H9 (cell line): ENCODE measurements around the gene SPECC1. TPM values are rescaled to one million over a fixed set of nuclear protein-coding genes. Genes with fewer than 3 reads are reported as not detected.

Experiments used
- DNase-seq: peaks from one replicate; pipeline ENCODE4 v3.0.0-alpha.2; 2017
- H2AFZ ChIP-seq: one replicate; pipeline ENCODE4 v1.6.1; 2013; ENCODE audit warnings: mild to moderate bottlenecking, low read length, control low read depth, moderate library complexity
- H2AK5ac ChIP-seq: 2 replicates; pipeline ENCODE4 v1.6.1; 2013; ENCODE audit warnings: low read length, control low read depth, mixed read lengths; ENCODE audit not compliant: insufficient read length
- H2BK120ac ChIP-seq: one replicate; pipeline ENCODE4 v1.6.1; 2013; ENCODE audit warnings: low read depth, mild to moderate bottlenecking, low read length, control low read depth, inconsistent platforms; ENCODE audit not compliant: poor library complexity, severe bottlenecking
- H2BK12ac ChIP-seq: 2 replicates; pipeline ENCODE4 v1.6.1; 2013; ENCODE audit warnings: low read length, control low read depth, mixed read lengths, low read depth; ENCODE audit not compliant: insufficient read length
- H2BK15ac ChIP-seq: 2 replicates; pipeline ENCODE4 v1.6.1; 2013; ENCODE audit warnings: low read depth, low read length, control low read depth
- H2BK20ac ChIP-seq: one replicate; pipeline ENCODE4 v1.6.1; 2013; ENCODE audit warnings: low read depth, mild to moderate bottlenecking, low read length, control low read depth, inconsistent platforms; ENCODE audit not compliant: poor library complexity, severe bottlenecking
- H2BK5ac ChIP-seq: 2 replicates; pipeline ENCODE4 v1.6.1; 2013; ENCODE audit warnings: low read length, control low read depth, mixed read lengths; ENCODE audit not compliant: insufficient read length
- H3K14ac ChIP-seq: 2 replicates; pipeline ENCODE4 v1.6.1; 2013; ENCODE audit warnings: low read length, control low read depth; ENCODE audit not compliant: insufficient read depth
- H3K18ac ChIP-seq: 2 replicates; pipeline ENCODE4 v1.6.1; 2013; ENCODE audit warnings: low read depth, mild to moderate bottlenecking, mixed read lengths, low read length, control low read depth; ENCODE audit not compliant: insufficient read length
- H3K23ac ChIP-seq: 2 replicates; pipeline ENCODE4 v1.6.1; 2013; ENCODE audit warnings: low read length, control low read depth, mixed read lengths, low read depth; ENCODE audit not compliant: insufficient read length
- H3K23me2 ChIP-seq: 2 replicates; pipeline ENCODE4 v1.6.1; 2013; ENCODE audit warnings: low read depth, mild to moderate bottlenecking, mixed read lengths, low read length, control low read depth; ENCODE audit not compliant: insufficient read length, poor library complexity, severe bottlenecking
- H3K27ac ChIP-seq: 2 replicates; pipeline ENCODE4 v1.5.1; 2013; ENCODE audit warnings: low read length, control low read depth, mixed read lengths, low read depth; ENCODE audit not compliant: insufficient read length
- H3K27me3 ChIP-seq: 2 replicates; pipeline ENCODE4 v1.6.1; 2013; ENCODE audit warnings: low read length, control low read depth, inconsistent platforms; ENCODE audit not compliant: insufficient read depth
- H3K4ac ChIP-seq: 2 replicates; pipeline ENCODE4 v1.6.1; 2013; ENCODE audit warnings: low read depth, mild to moderate bottlenecking, control low read depth, inconsistent platforms, low read length, moderate library complexity
- H3K4me1 ChIP-seq: 2 replicates; pipeline ENCODE4 v1.6.1; 2013; ENCODE audit warnings: low read length, control low read depth, inconsistent platforms; ENCODE audit not compliant: insufficient read depth
- H3K4me2 ChIP-seq: 2 replicates; pipeline ENCODE4 v1.6.1; 2013; ENCODE audit warnings: low read length, control low read depth, mixed read lengths; ENCODE audit not compliant: insufficient read length, insufficient read depth
- H3K56ac ChIP-seq: 2 replicates; pipeline ENCODE4 v1.6.1; 2013; ENCODE audit warnings: low read depth, mild to moderate bottlenecking, mixed read lengths, low read length, control low read depth; ENCODE audit not compliant: insufficient read length
- H3K79me1 ChIP-seq: 2 replicates; pipeline ENCODE4 v1.6.1; 2013; ENCODE audit warnings: low read depth, mild to moderate bottlenecking, moderate library complexity, low read length, control low read depth, inconsistent platforms; ENCODE audit not compliant: insufficient read depth, poor library complexity, severe bottlenecking
- H3K79me2 ChIP-seq: 2 replicates; pipeline ENCODE4 v1.6.1; 2013; ENCODE audit warnings: low read length, control low read depth, inconsistent platforms; ENCODE audit not compliant: insufficient read depth
- H3K9ac ChIP-seq: 2 replicates; pipeline ENCODE4 v1.6.1; 2013; ENCODE audit warnings: low read length, control low read depth, mixed read lengths; ENCODE audit not compliant: insufficient read length; ENCODE audit errors: extremely low read depth
- H3K9me3 ChIP-seq: one replicate; pipeline ENCODE4 v1.6.1; 2013; ENCODE audit warnings: low read depth, low read length, inconsistent platforms; ENCODE audit not compliant: control insufficient read depth
- H3T11ph ChIP-seq: one replicate; pipeline ENCODE4 v1.6.1; 2013; ENCODE audit warnings: mild to moderate bottlenecking, low read length, control low read depth, inconsistent platforms
- H4K20me1 ChIP-seq: one replicate; pipeline ENCODE4 v1.6.1; 2013; ENCODE audit not compliant: control insufficient read depth, insufficient read length, insufficient read depth
- H4K5ac ChIP-seq: 2 replicates; pipeline ENCODE4 v1.6.1; 2013; ENCODE audit warnings: low read depth, mild to moderate bottlenecking, mixed read lengths, low read length, control low read depth; ENCODE audit not compliant: insufficient read length
- H4K8ac ChIP-seq: replicated peaks from 2 replicates; pipeline ENCODE4 v1.6.1; 2013; ENCODE audit warnings: low read length, control low read depth, mixed read lengths, low read depth; ENCODE audit not compliant: insufficient read length
- H4K91ac ChIP-seq: 2 replicates; pipeline ENCODE4 v1.6.1; 2013; ENCODE audit warnings: low read depth, mild to moderate bottlenecking, moderate library complexity, mixed read lengths, low read length, control low read depth; ENCODE audit not compliant: insufficient read length
- H3K27ac Mint-ChIP-seq, 3 experiments: 2 replicates in 2 of 3; 3 replicates in 1 of 3; pipeline ENCODE4 v1.8.0; 2020 to 2021; ENCODE audit warnings: mixed read lengths in 3 of 3, mild to moderate bottlenecking in 1 of 3, moderate library complexity in 1 of 3
- H3K27me3 Mint-ChIP-seq: 2 replicates; pipeline ENCODE4 v1.8.0; 2021; ENCODE audit warnings: low read depth, mild to moderate bottlenecking, moderate library complexity, mixed read lengths
- H3K36me3 Mint-ChIP-seq, 3 experiments: 2 replicates in 2 of 3; 3 replicates in 1 of 3; pipeline ENCODE4 v1.8.0; 2020 to 2021; ENCODE audit warnings: low read depth in 3 of 3, mixed read lengths in 3 of 3; ENCODE audit not compliant: insufficient read depth in 1 of 3
- H3K4me1 Mint-ChIP-seq, 2 experiments: 2 replicates each; pipeline ENCODE4 v1.8.0; 2020; ENCODE audit warnings: mixed read lengths in 2 of 2
- H3K4me3 Mint-ChIP-seq, 2 experiments: 2 replicates in 1 of 2; 3 replicates in 1 of 2; pipeline ENCODE4 v1.8.0; 2020 to 2021; ENCODE audit warnings: mild to moderate bottlenecking in 2 of 2, mixed read lengths in 2 of 2, moderate library complexity in 1 of 2
- H3K9me3 Mint-ChIP-seq, 2 experiments: 2 replicates in 1 of 2; 3 replicates in 1 of 2; pipeline ENCODE4 v1.8.0; 2020; ENCODE audit warnings: mild to moderate bottlenecking in 2 of 2, mixed read lengths in 2 of 2, moderate library complexity in 1 of 2
- CTCF ChIP-seq: fragments of 200-600 bp; sonication (generic); conservative IDR thresholded peaks from 3 replicates; pipeline ENCODE4 v1.8.0; 2021; ENCODE audit warnings: antibody characterized with exemption, mild to moderate bottlenecking
- WGBS: extraction: QIAGEN DNeasy Blood & Tissue Kit; methylation state at CpG from one replicate; pipeline ENCODE4 v1.1.7; 2013; ENCODE audit warnings: missing lambda C conversion rate, low lambda C conversion rate, mixed read lengths; ENCODE audit not compliant: insufficient read length; ENCODE audit errors: extremely low coverage; 5-methylcytosine and 5-hydroxymethylcytosine counted together
- total RNA-seq: library from RNA; stranded (reverse); gene quantifications from 2 replicates; pipeline ENCODE4 v1.2.1, GENCODE V29; 2021

Gene SPECC1
- total RNA-seq, 1 experiment from 2014 or later: 65.7 TPM

DNA sequence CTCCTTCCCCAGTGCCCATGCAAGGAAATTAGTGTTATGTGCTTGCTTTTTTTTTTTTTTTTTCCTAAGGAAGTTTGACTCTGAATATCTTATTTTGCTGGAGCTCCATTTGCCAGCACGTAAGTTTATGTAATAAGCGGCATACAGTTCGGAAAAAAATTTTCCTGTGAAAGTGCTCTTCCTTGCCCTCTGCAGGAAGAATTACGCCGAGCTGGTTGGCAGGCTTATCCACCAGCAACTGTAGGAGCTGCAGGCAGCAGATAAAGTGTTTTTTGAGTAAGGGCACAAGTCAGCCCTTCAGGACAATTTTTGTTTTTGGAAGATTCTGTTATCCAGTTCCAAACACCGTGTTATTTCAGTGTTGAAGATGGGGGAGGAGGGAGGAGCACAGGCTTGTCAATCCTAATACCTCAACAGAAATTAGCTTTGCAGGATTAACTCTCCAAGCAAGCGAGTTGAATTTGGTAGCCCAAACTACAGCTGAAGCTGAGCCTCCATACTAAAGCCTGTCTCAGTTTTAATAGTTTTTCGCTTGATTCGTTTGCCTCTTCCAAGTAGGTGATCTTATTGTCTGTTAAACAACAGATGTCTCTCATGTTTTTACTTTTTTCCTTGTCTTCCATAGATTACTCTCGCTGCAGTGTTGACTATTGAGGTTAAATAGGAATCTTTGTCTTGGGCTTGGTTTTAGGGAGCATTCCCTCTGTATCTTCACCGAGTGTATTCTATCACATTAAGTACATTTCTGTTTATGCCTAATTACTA lies 1.1 kb downstream of the SPECC1 start:
- peak; percentile 68 for DNase-seq
- H2BK120ac ChIP-seq: no peak overlapping the region
- no peaks in the 10 kb centered on the region for H3K27me3 ChIP-seq
- no peaks in the 10 kb centered on the region for H3K79me1 ChIP-seq
- H2BK20ac ChIP-seq: no peak overlapping the region
- no peak overlapping the region for H2AK5ac ChIP-seq
- H3K27ac Mint-ChIP-seq: no peak overlapping the region
- no CpG with 5 or more reads among the region's 11 CpGs for WGBS
- H3K4me3 Mint-ChIP-seq: peak overlapping the region; percentile 75 to 87
- no peak overlapping the region for H3K56ac ChIP-seq
- H3K9me3 Mint-ChIP-seq: no peaks in the 10 kb centered on the region
- H2BK5ac ChIP-seq: no peak overlapping the region
- no peak overlapping the region for H3K4ac ChIP-seq
- peak overlapping the region; percentile 60 for H3K4me2 ChIP-seq
- H3K23ac ChIP-seq: no peak overlapping the region
- no peak overlapping the region for H4K91ac ChIP-seq
- peaks cover 6% of the 10 kb centered on the region for H3K23me2 ChIP-seq
- no peak overlapping the region for H2BK12ac ChIP-seq
- H3K14ac ChIP-seq: no peak overlapping the region
- H3K9me3 ChIP-seq: no peaks in the 10 kb centered on the region
- H3K36me3 Mint-ChIP-seq: no peaks in the 10 kb centered on the region
- H3K79me2 ChIP-seq: no peaks in the 10 kb centered on the region
- no peaks in the 10 kb centered on the region for H4K20me1 ChIP-seq
- H2BK15ac ChIP-seq: no peak overlapping the region
- no peak overlapping the region for H3T11ph ChIP-seq
- H3K27ac ChIP-seq: no peak overlapping the region
- no peak overlapping the region for H4K8ac ChIP-seq
- no peaks in the 10 kb centered on the region for H3K4me1 ChIP-seq
- peaks cover 35% of the 10 kb centered on the region for H3K27me3 Mint-ChIP-seq
- no peak overlapping the region for H2AFZ ChIP-seq
- H3K18ac ChIP-seq: no peak overlapping the region
- TF ChIP-seq CTCF: peak; percentile 58
- H4K5ac ChIP-seq: no peak overlapping the region
- peaks cover 11 to 16% of the 10 kb centered on the region in 2 experiments for H3K4me1 Mint-ChIP-seq
- H3K9ac ChIP-seq: no peak overlapping the region
